Dedifferentiated amniotic fluid mesenchymal stem cell (primary cell): ENCODE data around the gene MYBPC2.

Experiments
- DNase-seq: peaks from one replicate; pipeline ENCODE4 v3.0.0-alpha.2; 2016; ENCODE audit errors: extremely low spot score

Gene MYBPC2

DNA sequence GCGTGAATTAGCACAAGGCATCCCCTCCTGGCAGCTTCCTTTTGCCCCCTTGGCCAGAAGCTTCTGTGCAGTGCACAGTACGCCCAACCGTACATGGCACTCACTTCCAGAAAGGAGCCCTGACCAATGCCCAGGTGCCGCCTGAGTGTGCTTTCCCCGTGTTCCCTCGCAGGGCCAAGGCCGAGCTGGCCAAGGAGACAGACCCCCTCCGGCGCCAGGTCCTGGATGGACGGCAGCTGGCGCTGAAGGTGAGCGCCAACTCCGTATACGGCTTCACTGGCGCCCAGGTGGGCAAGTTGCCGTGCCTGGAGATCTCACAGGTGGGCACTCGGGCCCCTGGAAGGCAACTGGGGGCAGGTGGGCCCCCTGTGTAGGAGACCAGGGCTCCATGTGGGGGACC is 23.3 kb upstream of the MYBPC2 start:
- DNase-seq = no peak

DNA sequence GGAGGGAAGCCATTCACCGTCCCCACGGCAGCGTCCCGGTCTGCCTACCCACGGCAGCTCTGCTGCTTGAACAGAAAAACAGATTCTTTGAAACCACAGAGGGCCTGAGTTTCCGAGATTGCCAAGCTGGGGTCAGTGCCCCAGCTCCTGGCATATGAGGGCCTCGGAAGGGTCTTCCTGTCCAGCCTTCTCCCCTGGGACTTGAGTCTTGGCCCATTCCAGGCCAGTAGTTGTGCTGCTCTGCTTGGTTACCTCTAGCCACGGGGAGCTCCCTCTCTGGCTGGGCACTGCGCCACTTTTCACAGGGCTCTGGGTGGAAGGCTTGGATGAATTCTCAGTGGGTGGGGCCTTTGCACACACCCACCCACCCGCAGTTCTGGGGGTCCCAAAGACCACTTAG is 22.6 kb upstream of the MYBPC2 start:
- no peak for DNase-seq

DNA sequence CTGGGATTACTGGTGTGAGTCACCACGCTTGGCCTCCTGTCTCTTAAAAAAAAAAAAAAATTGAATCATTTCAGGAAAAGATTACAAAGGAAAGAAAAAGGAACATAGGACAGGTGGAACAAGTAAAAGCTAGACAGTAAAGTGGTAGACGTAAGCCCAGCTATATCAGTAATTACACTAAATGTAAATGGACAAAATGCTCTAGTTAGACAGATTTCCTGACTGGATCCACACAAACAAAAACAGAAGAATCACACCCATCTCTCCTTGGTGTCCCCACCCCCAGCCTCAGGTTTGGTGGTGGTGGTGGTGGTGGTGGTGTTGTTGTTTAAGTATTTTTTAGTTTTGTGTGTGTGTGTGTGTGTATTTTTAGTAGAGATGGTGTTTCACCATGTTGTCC is 20.3 kb upstream of the MYBPC2 start:
- DNase-seq = no peak

DNA sequence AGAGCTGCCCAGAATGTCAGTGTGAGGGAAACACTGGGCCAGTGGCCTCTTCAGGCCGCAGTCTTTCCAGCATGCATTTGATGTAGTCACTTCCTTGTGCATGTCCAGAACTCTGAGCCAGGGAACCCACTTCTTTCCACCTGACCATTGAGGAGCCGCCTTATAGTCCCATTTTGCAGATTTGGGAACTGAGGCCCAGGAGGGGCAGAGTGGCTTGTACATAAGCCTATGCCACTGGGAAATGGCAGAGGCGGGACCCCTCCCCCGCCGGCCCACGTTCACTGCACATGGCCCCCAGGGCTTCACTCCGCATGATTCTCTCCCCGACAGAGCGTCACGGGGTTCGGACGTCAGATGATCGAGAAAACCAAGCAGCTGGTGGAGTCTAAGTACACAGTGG is 19.6 kb upstream of the MYBPC2 start:
- DNase-seq = peak; percentile 10

DNA sequence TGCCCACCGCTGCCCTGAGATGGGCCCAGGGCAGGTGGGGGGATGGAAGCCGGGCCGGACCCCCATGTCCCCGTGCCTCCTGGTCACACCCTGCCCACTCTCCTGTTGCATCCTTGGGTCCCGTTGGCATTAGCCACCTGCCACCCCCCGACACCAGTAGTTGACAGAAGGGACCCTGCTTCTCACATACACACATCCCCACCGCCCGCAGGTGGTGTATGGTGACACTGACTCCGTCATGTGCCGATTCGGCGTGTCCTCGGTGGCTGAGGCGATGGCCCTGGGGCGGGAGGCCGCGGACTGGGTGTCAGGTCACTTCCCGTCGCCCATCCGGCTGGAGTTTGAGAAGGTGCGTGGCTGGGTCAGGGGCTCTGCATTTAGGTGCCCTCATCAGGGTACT is 19.2 kb upstream of the MYBPC2 start:
- no peak for DNase-seq

DNA sequence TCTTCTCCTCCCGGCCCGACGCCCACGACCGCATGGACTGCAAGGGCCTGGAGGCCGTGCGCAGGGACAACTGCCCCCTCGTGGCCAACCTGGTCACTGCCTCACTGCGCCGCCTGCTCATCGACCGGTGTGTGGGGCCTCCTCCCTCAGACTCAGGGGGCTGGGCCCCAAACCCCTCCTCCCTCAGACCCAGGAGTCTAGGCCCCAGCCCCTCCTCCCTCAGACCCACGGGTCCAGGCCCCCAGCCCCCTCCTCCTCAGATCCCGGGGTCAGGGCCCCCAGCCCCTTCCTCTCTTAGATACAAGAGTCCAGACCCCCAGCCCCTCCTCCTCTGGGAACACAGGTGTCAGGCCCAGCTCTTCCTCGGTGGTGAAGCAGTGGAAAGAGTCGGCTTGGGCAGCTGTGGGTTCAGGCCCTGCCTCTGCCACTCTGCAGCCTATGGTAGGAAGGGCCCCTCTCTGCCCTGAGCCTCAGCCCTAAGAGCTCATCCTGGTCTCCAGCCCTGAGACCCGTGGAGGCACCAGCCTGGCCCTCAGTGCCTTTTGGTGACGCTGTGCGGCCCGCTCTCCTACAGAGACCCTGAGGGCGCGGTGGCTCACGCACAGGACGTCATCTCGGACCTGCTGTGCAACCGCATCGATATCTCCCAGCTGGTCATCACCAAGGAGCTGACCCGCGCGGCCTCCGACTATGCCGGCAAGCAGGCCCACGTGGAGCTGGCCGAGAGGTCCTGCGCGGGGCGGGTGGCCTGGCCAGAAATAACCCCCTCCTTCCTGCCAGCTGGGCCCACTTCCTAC is 17.6 kb upstream of the MYBPC2 start:
- DNase-seq = peak; percentile 17

DNA sequence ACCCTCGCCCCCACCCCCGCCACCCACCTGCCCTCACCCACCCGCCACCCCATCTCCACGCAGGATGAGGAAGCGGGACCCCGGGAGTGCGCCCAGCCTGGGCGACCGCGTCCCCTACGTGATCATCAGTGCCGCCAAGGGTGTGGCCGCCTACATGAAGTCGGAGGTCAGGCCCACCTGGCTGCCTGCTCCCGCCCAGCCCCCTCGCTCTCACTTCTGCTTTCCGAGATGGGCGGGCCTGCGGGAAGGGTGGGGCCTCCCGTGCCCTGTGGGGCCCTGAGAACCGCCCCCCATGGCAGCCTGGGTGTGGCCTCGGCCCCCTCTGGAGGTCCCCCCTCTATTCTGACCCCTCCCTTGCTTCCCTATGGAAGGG is 17.0 kb upstream of the MYBPC2 start:
- no peak for DNase-seq

DNA sequence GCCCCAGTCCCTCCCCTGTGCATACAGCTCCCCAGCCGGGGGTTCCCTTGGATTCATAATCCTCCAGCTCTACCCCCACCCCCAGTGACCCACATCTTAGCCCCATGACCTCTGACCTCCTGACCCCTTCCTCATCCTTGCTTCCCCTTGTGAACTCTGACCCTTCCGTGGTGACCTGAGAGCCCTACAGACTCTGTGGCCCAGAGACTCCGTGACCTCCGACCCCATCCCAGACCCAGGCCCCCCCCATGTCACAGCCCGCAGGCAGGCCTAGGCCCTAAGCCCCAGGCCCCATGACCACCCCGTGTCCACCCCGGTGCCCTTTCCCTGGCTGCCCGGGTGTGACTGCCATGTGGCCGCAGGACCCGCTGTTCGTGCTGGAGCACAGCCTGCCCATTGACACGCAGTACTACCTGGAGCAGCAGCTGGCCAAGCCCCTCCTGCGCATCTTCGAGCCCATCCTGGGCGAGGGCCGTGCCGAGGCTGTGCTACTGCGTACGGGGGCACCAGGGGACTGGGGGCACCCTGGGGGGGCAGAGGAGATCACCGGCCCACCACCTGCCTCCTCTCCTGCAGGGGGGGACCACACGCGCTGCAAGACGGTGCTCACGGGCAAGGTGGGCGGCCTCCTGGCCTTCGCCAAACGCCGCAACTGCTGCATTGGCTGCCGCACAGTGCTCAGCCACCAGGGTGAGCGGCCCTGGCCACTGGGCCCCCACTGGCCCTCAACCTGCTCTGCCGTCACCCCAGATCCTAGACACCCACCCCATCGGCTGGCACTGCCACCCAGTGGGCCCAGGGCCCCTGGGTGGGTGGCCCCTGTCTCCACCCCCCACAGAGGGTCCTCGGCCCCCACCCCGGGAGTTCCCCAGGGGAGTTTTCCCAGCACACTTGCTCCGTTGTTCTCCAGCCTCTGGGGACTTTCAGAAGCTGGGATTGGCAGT is 16.4 kb upstream of the MYBPC2 start:
- no peak for DNase-seq

DNA sequence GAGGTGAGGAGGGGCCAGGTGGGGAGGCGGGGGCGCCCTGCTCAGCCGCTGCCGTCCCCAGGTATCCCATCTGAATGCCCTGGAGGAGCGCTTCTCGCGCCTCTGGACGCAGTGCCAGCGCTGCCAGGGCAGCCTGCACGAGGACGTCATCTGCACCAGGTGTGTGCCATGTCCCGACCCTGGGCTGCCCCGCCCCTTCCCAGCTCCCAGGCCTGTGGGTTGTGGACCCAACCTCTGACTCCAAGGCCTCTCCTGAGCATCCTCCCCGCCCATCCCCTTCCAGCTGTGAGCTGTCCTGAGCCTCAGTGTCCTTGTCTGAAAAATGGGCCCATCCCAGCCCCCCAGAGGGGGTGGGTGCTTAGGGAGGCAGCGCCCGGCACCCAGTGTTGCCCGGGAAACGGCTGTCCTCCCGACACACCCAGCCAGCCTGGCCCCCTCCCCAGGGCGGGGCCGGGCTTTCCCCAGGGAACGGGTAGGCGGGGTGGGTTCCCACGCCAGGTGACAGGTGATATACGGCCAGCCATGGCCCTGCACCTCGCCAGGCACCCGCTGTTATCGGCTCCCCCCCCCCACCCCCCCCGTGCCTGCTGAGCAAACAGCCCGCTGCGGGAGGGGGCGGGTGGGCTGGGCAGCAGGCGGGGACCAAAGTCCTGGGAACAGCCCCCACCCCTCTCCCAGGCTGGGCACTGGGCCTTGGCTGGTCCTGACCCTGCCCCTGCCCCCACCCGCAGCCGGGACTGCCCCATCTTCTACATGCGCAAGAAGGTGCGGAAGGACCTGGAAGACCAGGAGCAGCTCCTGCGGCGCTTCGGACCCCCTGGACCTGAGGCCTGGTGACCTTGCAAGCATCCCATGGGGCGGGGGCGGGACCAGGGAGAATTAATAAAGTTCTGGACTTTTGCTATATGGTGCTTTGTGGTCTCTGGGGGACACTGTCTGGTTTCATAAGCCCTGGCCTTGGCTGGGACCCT is 15.3 kb upstream of the MYBPC2 start:
- DNase-seq = no peak

DNA sequence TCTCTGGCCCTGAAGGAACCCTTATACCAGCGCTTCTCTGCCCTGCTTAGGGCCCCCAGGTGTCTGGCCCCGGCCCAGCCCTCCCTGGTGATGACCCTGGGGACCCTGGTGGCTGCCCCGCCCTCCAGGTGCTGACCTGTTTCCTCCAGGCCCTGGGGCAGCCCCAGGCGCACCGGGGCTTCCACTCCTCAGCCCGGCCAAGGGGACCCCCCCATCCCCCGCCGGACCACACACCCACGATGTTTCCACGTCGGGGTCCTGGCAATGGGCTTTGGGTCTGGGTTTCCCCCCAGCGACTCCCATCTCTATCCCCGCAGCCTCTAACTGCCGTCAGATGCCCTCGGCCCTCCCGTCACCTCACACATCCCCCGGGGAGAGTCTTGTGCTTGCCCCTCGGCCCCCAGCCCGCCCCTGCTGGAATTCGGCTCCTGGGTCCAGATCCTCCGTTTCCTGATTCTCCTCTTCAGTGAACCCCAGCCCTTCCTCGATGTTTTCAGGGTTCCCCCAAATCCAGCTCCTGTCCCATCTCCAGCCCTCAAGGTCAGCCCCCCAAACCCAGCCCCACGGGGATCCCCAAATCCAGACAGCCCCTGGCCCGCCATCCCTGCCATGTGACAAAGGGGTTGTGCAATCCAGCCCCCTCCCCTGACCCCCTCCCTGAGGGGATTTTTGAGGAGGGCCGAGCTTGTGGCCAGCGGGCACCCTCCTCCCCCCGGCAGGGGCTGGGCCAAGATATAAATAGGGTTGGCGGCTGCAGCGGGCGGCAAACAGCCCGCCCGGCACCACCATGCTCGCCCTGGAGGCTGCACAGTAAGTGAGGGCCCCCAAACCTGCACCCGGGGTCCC is 14.3 kb upstream of the MYBPC2 start, which contains the start of gene SPIB:
Gene SPIB, plus strand, starts transcription at position 763 of the 846 bp plus-strand sequence. Its CDS starts 25 bp downstream, at position 788.
- DNase-seq = no peak

DNA sequence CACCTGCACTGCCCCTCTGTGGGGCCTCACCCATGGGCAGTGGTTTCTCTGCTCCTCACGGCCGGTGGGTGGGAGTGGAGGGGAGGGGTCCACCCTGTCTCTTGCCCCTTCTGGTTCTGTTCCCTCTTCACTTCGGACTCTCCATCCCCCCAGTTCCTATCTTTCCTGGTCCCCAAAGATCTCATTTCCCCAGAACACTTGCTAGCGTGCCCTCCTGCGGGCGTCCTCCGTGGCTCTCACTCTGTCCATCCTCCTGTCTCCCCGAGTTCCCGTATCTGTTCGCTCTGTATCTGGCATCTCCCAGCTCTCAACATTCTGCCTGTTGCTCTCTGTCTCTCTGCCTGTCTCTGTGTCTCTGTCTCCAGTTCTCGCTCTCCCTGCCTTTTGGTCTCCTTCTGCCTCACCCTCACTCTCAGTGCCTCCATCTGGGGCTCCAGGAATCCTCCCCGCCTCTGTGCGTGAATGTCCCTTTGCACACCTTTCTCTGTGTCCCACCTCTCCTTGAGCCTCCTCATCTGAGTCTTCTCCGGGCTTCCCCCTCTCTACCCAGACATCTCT is 13.6 kb upstream of the MYBPC2 start:
- no peak for DNase-seq

DNA sequence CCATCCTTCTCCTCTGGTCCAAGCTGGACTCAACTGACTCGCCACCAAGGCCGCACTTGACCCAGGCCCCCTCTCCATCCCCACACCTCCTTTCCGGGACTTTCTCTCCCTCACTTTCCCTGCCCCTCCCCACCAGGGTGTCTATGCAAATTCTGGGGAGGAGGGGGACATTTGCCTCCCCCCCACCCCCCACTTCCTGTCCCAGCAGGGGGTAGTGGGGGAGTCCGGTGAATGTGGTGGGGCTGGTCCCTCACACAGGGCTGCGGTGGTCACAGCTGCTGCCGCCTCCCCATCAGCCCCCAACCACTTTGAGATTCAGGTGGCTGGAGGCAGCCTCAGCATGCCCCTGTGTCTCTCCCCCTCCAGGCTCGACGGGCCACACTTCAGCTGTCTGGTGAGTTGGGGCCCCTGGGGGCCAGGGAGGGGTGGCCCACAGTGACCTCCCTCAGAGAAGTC is 13.1 kb upstream of the MYBPC2 start:
- DNase-seq = no peak

DNA sequence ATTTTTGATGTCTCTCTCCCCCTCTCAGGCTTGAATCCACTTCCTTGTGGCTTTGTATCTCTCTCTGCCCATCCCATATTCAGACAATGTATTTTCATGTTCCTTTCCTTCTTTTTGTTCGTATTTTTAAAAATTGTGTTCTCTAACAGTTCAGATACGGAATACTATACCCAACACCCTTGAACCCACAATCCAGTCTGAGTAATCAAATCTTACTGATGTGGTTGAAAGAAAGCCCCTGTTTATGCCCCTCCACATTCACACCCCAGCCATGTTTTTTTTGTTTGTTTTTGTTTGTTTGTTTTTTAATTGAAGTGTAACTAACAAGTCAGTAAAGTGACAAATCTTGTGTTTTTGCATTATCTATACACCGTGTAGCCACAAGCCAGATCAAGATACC is 12.6 kb upstream of the MYBPC2 start:
- no peak for DNase-seq

DNA sequence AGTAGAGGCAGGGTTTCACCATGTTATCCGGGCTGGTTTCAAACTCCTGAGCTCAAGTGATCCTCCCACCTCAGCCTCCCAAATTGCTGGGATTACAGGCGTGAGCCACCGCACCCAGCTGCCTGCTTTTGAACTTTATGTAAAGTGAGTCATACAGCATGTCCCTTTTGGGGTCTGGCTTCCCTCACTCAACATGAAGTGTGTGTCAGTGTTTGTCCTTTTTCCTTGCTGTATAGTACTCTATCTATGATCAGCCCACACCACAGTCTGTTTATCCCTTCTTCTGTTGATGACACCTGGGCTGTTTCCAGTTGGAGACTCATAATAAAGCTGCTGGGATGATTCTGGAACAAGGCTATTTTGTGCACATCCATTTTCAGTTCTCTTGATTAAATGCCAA is 11.9 kb upstream of the MYBPC2 start:
- DNase-seq = no peak

DNA sequence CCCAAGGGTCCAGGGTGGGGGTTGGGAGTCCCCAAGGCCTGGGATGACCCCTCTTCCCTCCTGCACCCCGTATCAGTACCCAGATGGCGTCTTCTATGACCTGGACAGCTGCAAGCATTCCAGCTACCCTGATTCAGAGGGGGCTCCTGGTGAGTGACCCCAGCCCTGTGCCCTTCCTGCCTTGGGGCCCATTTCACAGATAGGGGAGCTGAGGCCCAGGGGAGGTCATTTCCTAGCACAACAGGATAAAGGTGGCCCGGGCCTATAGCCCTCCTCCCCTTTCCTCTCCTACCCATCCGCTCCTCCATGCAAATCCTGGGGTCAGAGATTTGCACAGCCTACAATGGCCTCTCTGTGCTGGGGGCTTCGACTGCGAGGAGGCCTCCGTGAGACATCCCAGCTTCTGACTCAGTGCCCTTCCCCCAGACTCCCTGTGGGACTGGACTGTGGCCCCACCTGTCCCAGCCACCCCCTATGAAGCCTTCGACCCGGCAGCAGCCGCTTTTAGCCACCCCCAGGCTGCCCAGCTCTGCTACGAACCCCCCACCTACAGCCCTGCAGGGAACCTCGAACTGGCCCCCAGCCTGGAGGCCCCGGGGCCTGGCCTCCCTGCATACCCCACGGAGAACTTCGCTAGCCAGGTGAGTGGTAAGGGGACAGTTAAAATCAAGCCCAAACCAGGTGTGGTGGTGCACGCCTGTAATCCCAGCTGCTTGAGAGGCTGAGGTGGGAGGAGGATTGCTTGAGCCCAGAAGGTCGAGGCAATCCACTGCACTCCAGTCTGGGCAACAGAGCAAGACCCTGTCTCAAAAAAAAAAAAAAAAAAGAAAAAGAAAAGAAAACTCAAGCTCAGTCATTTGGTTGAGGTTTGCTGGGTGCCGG is 10.1 kb upstream of the MYBPC2 start:
- no peak for DNase-seq

DNA sequence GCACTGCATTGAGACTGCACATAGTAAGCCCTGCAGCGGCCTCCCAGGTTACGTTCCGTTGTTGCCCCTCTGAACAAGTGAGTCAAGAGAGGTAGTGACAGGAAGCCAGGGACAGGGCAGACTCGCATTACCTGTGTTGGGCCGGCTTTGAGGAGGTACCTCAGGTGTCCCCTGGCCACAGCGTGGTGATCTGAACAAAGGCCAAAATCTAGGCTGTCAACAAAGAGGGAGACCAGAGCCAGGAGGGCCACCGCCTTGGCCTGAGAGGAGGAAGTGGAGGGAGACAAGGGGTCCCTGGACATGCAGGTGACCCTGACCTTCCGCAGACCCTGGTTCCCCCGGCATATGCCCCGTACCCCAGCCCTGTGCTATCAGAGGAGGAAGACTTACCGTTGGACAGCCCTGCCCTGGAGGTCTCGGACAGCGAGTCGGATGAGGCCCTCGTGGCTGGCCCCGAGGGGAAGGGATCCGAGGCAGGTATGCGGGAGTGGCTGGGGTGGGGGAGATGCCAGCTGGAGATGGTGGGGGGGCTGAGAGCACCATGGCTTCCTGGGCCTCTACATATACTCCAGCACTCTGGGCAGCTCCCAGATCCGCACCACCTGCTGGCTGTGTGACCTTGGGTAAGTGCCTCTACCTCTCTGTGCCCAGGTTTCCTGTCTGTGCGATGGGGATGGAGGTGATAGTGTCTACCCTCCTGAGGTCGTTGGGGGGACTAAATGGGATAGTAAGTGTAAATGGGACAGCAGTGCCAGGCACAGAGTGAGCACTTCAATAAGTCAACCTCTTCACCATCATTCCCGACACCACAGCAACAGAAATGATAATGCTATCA is 9.2 kb upstream of the MYBPC2 start:
- DNase-seq = no peak

DNA sequence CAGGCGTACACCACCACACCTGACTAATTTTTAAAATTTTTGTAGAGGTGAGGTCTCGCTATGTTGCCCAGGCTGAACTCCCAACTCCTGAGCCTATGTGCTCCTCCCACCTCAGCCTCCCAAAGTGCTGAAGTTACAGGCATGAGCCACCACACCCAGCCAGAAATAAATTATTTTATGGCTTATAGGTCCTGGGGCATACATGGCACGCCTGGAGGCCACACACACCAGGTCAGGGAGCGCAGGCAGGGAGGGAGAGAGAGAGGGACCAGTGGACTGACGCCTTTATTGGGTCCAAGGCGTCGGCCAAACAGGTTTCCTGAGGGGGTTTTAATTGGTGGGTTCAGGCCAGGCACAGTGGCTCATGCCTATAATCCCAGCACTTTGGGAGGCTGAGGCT is 7.1 kb upstream of the MYBPC2 start:
- no peak for DNase-seq

DNA sequence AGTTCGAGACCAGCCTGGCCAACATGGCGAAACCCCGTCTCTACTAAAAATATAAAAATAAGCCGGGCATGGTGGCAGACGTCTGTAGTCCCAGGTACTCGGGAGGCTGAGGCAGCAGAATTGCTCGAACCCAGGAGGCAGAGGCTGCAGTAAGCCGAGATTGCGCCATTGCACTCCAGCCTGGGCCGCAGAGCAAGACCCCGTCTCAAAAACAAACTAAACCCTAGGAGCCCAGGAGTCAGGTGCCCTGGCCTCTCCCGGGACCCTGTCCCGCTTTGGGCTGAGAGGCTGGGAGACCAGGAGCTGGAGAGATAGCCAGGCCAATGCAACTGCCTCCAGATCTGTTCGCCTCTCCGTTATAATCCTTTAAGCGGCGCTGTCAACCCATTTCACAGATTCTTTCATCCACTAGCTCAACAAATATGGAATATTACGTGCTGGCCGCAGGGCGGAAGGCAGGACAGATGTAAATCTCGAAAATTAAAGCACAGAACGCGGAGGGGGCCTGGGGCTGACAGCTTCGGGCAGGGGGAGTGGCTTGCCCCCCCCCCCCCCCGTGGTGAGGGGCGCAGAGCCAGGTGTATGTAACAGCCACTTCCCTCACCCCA is 5.3 kb upstream of the MYBPC2 start:
- DNase-seq = no peak
